Suprapubic skin (tissue), 4 donors: ENCODE data around the gene SACM1L.

ENCODE experiments used
- POLR2A ChIP-seq, 2 donors: fragments of 450-650 bp; IDR thresholded peaks; one replicate each; pipeline ENCODE4 v1.6.1; 2017; ENCODE audit warnings: antibody characterized with exemption in 2 of 2, mild to moderate bottlenecking in 2 of 2, moderate library complexity in 2 of 2
- POLR2AphosphoS5 ChIP-seq, 3 donors: sonication (generic); formaldehyde crosslinking; IDR thresholded peaks; one replicate each; pipeline ENCODE4 v1.6.1; 2017; ENCODE audit warnings: antibody characterized with exemption in 3 of 3
- TF ChIP-seq, protein P1 (sequence below), 2 donors: fragments of 200-600 bp in 1 of 2; fragments of 450-650 bp in 1 of 2; sonication (generic) in 1 of 2; IDR thresholded peaks; one replicate each; pipeline ENCODE4 v1.5.1; 2016 to 2019; ENCODE audit warnings: antibody characterized with exemption in 2 of 2, mild to moderate bottlenecking in 1 of 2, moderate library complexity in 1 of 2

DNA sequence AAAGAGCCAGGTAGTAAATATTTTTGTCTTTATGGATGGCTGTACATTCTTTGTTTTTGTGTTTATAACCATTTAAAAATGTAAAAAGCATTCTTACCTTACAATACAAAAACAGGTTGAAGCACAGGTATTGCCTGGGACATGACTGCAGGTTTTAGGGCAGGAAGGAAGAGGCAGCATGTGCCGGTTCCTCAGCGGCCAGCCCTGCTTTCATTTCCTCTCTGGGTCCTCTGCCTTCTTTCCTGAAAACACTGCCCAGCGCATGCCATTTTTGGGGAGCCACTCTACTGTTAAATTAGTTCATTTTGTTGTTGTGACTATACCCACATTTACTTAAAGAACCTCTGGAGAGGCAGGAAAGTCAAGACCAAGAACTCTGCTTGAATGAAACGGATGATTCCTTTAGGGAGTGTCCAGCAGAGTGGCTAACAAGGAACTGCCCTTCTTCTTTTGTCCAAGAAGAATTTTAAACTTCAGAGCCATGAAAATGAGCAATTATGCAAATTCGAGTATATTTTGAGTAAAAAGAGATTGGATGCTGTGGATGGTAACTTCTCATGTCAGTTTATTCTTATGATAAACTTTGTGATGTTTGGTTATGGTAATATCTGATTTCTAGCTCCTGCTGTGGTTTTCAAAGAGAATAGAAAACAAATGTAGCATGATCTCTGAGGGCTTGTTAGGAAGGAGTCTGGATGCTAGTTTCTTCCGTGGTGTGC, 52.7 kb downstream of the SACM1L start:
- TF ChIP-seq, protein P1, sequence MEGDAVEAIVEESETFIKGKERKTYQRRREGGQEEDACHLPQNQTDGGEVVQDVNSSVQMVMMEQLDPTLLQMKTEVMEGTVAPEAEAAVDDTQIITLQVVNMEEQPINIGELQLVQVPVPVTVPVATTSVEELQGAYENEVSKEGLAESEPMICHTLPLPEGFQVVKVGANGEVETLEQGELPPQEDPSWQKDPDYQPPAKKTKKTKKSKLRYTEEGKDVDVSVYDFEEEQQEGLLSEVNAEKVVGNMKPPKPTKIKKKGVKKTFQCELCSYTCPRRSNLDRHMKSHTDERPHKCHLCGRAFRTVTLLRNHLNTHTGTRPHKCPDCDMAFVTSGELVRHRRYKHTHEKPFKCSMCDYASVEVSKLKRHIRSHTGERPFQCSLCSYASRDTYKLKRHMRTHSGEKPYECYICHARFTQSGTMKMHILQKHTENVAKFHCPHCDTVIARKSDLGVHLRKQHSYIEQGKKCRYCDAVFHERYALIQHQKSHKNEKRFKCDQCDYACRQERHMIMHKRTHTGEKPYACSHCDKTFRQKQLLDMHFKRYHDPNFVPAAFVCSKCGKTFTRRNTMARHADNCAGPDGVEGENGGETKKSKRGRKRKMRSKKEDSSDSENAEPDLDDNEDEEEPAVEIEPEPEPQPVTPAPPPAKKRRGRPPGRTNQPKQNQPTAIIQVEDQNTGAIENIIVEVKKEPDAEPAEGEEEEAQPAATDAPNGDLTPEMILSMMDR (IDR thresholded peaks at IDR 0.05) = no peak
- no peak for TF ChIP-seq POLR2A (IDR thresholded peaks at IDR 0.05)
- TF ChIP-seq POLR2AphosphoS5 (IDR thresholded peaks at IDR 0.05) = no peak
